B cell (primary cell): ENCODE measurements around the gene TTC39B. TPM values are rescaled to one million over a fixed set of nuclear protein-coding genes. Genes with fewer than 3 reads are reported as not detected.

ENCODE experiments used
- ATAC-seq: fragments of 200-7000 bp; cut with Tn5 transposase; one replicate; pipeline ENCODE4 v1.10.0; 2021; ENCODE audit warnings: low read depth, mild to moderate bottlenecking, moderate number of reproducible peaks, moderate library complexity
- CTCF ChIA-PET: fragments of 350-600 bp; sonication (Branson Sonifier 250); formaldehyde crosslinking; loops from one replicate; lab custom pipeline; 2021; ENCODE audit warnings: antibody characterized with exemption, inconsistent platforms; lab: Charles Lee
- POLR2A ChIA-PET: fragments of 350-600 bp; sonication (Branson Sonifier 250); formaldehyde crosslinking; loops from one replicate; lab custom pipeline; 2021; ENCODE audit warnings: antibody characterized with exemption; lab: Charles Lee
- DNase-seq: peaks from one replicate; pipeline ENCODE4 v3.0.0; 2013
- H2AFZ ChIP-seq: 2 replicates; pipeline ENCODE4 v1.6.1; 2012; ENCODE audit warnings: mild to moderate bottlenecking, low read depth, low read length; ENCODE audit not compliant: insufficient read depth, poor library complexity, severe bottlenecking
- H3K27ac ChIP-seq, 2 donors: 1 replicate in 1 of 2; 2 replicates in 1 of 2; pipeline ENCODE4 v1.5.1; 2012 to 2013; ENCODE audit warnings: low read length in 2 of 2, mild to moderate bottlenecking in 2 of 2, moderate library complexity in 1 of 2
- H3K27me3 ChIP-seq, 4 experiments: fragments of 200-600 bp in 1 of 4; sonication (generic) in 1 of 4; replicated peaks in 1 of 4; 1 replicate in 2 of 4; 2 replicates in 2 of 4; pipeline versions ENCODE4 v1.6.1 to v1.7.0; 2013 to 2016; ENCODE audit warnings: low read length in 3 of 4, mild to moderate bottlenecking in 2 of 4, mixed read lengths in 1 of 4, moderate library complexity in 1 of 4; ENCODE audit not compliant: insufficient read depth in 4 of 4, control insufficient read depth in 3 of 4; ENCODE audit errors: control extremely low read depth in 1 of 4
- H3K36me3 ChIP-seq, 2 experiments: replicated peaks in 1 of 2; 1 replicate in 1 of 2; 2 replicates in 1 of 2; pipeline versions ENCODE4 v1.6.1 to v1.7.1; 2013; ENCODE audit warnings: low read length in 1 of 2; ENCODE audit not compliant: insufficient read depth in 2 of 2, control insufficient read depth in 1 of 2; ENCODE audit errors: control extremely low read depth in 1 of 2, extremely low read depth in 1 of 2
- H3K4me1 ChIP-seq, 2 donors: fragments of 200-600 bp in 1 of 2; sonication (generic) in 1 of 2; 1 replicate in 1 of 2; 2 replicates in 1 of 2; pipeline versions ENCODE4 v1.5.1 to v1.6.1; 2013 to 2017; ENCODE audit warnings: low read length in 2 of 2; ENCODE audit not compliant: control insufficient read depth in 2 of 2, insufficient read depth in 2 of 2
- H3K4me2 ChIP-seq: replicated peaks from 2 replicates; pipeline ENCODE3; 2012; ENCODE audit warnings: mild to moderate bottlenecking, low read depth, low read length; ENCODE audit not compliant: poor library complexity, severe bottlenecking
- H3K4me3 ChIP-seq, 5 experiments: fragments of 200-600 bp in 1 of 5; sonication (generic) in 1 of 5; 1 replicate in 3 of 5; 2 replicates in 2 of 5; pipeline versions ENCODE4 v1.5.1 to v1.7.0; 2011 to 2016; ENCODE audit warnings: low read length in 4 of 5, mild to moderate bottlenecking in 4 of 5, low read depth in 2 of 5, control low read depth in 1 of 5, moderate library complexity in 1 of 5; ENCODE audit not compliant: insufficient read depth in 1 of 5; ENCODE audit errors: control extremely low read depth in 1 of 5, extremely low read depth in 1 of 5
- H3K79me2 ChIP-seq: fragments of 200-600 bp; sonication (generic); one replicate; pipeline ENCODE4 v1.6.0; 2016; ENCODE audit warnings: low read length; ENCODE audit not compliant: control insufficient read depth, insufficient read depth
- H3K9ac ChIP-seq: fragments of 200-600 bp; sonication (generic); 2 replicates; pipeline ENCODE4 v1.6.1; 2017; ENCODE audit warnings: mild to moderate bottlenecking, low read length, moderate library complexity
- H3K9me3 ChIP-seq, 3 donors: one replicate each; pipeline versions ENCODE4 v1.6.1 to v1.7.1; 2013; ENCODE audit warnings: low read length in 2 of 3; ENCODE audit not compliant: control insufficient read depth in 2 of 3, insufficient read depth in 1 of 3; ENCODE audit errors: control extremely low read depth in 1 of 3
- H4K20me1 ChIP-seq: 2 replicates; pipeline ENCODE4 v1.6.0; 2012; ENCODE audit warnings: mild to moderate bottlenecking, low read length; ENCODE audit not compliant: insufficient read depth, control insufficient read depth, poor library complexity, severe bottlenecking
- H3K27ac Mint-ChIP-seq: one replicate; pipeline ENCODE4 v1.8.0; 2021; ENCODE audit warnings: mixed read lengths
- H3K27me3 Mint-ChIP-seq: one replicate; pipeline ENCODE4 v1.8.0; 2021; ENCODE audit warnings: mixed read lengths
- H3K4me1 Mint-ChIP-seq: one replicate; pipeline ENCODE4 v1.8.0; 2021; ENCODE audit warnings: mixed read lengths
- H3K4me3 Mint-ChIP-seq: one replicate; pipeline ENCODE4 v1.8.0; 2021; ENCODE audit warnings: mixed read lengths
- H3K9me3 Mint-ChIP-seq: one replicate; pipeline ENCODE4 v1.8.0; 2022; ENCODE audit warnings: mixed read lengths; ENCODE audit not compliant: insufficient read depth
- EZH2 ChIP-seq: IDR thresholded peaks from 2 replicates; pipeline ENCODE4 v1.6.1; 2012; ENCODE audit warnings: borderline replicate concordance, low read depth, mild to moderate bottlenecking, moderate library complexity, low read length; ENCODE audit not compliant: insufficient read depth, poor library complexity, severe bottlenecking
- WGBS: methylation state at CpG from one replicate; pipeline ENCODE4 v1.1.5; 2013; ENCODE audit warnings: missing lambda C conversion rate; ENCODE audit not compliant: insufficient coverage; 5-methylcytosine and 5-hydroxymethylcytosine counted together
- intact Hi-C: fragments of 100-400 bp; cut with micrococcal nuclease; formaldehyde crosslinking; loops from one replicate; pipeline ENCODE4 v1.10.0; 2022
- polyA plus RNA-seq: library from polyadenylated mRNA; depleted of rRNA; stranded (reverse); fragments of >200 nt; gene quantifications from 2 replicates; pipeline ENCODE4 v1.2.3, GENCODE V29; 2012
- total RNA-seq, 2 donors: library from RNA; stranded (reverse); fragments of 120-200 nt in 1 of 2; gene quantifications; 1 replicate in 1 of 2; 2 replicates in 1 of 2; pipeline versions ENCODE4 v1.2.3 to v1.2.4, GENCODE V29; 2013 to 2022
- TF ChIP-seq, protein P1 (sequence below): fragments of 200-600 bp; IDR thresholded peaks from one replicate; pipeline ENCODE4 v1.8.0; 2022; ENCODE audit warnings: antibody characterized with exemption, mild to moderate bottlenecking

The TTC39B gene
- total and polyA plus RNA-seq, 2 donors (not counting 1 experiment from before 2014, with no cell fraction given), result 2.0 to 3.6 TPM

- Mint-ChIP-seq H3K4me3 (no peak overlapping the region), H3K27me3 (no peaks in the 10 kb centered on the region), H3K27ac (no peak overlapping the region), H3K4me1 (peaks cover 5% of the 10 kb centered on the region), H3K9me3 (no peaks in the 10 kb centered on the region)
- TF ChIP-seq, protein P1, sequence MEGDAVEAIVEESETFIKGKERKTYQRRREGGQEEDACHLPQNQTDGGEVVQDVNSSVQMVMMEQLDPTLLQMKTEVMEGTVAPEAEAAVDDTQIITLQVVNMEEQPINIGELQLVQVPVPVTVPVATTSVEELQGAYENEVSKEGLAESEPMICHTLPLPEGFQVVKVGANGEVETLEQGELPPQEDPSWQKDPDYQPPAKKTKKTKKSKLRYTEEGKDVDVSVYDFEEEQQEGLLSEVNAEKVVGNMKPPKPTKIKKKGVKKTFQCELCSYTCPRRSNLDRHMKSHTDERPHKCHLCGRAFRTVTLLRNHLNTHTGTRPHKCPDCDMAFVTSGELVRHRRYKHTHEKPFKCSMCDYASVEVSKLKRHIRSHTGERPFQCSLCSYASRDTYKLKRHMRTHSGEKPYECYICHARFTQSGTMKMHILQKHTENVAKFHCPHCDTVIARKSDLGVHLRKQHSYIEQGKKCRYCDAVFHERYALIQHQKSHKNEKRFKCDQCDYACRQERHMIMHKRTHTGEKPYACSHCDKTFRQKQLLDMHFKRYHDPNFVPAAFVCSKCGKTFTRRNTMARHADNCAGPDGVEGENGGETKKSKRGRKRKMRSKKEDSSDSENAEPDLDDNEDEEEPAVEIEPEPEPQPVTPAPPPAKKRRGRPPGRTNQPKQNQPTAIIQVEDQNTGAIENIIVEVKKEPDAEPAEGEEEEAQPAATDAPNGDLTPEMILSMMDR, result no peak
- TF ChIP-seq EZH2, result no peak
- POLR2A ChIA-PET, result no interaction called here
- Histone ChIP-seq H3K36me3 (no peaks in the 10 kb centered on the region), H4K20me1 (no peaks in the 10 kb centered on the region), H3K9ac (no peak overlapping the region), H3K79me2 (no peaks in the 10 kb centered on the region), H3K27ac (no peak overlapping the region), H3K4me1 (peaks cover 0 to 7% of the 10 kb centered on the region in 2 donors), H3K4me2 (no peak overlapping the region), H3K9me3 (no peaks in the 10 kb centered on the region), H2AFZ (no peak overlapping the region), H3K4me3 (no peak overlapping the region), H3K27me3 (no peaks in the 10 kb centered on the region)
- DNase-seq (no peak), ATAC-seq (no peak)
- CTCF ChIA-PET, result no interaction called here
- intact Hi-C loops, result no loop called here
- 85% methylated on average over 1 of the region's 3 CpGs for WGBS
Measured at GRCh38 chr9:15352306-15352705, 45.3 kb upstream of the TTC39B start.

DNA sequence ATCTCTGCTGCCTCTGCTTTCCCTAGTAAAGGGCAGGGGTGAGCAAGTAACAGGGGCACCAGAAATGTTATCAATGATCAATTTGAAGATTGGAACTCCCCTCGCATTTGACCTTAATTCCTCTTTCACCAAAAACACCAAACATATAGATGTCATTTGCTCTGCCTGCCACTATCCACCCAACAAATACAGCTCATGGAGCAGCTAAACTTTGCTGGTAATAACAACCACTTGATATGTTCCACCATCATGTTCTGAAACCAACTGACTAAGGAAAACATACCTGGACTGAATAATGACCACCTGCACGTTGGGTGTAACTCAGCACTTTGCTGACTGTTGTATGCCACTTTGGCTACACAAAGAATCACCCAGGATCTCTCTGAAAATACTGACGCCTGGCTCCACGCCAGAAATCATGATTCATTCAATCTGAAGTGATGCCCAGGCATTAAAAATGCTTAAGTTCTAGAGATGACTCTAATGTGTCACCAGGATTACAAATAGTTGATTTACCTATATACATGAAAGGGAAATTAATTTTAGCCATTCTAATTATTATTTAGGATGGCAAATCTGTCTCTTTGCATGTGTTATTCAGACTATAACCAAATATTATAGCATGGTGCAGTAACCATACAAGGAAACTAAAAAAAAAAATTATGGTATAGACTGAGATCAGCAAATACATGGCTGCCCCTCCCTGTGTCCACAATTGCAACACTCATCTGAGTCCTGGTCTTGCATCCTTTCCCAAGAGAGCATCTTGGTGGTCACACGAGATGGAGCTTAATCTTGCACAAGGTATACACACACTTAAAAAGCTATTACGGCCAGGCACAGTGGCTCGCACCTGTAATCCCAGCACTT lies 43.1 kb upstream of the TTC39B start:
- DNase-seq (no peak), ATAC-seq (no peak)
- Histone ChIP-seq H4K20me1 (no peaks in the 10 kb centered on the region), H3K4me3 (no peak overlapping the region), H3K9me3 (no peaks in the 10 kb centered on the region), H3K9ac (no peak overlapping the region), H3K36me3 (no peaks in the 10 kb centered on the region), H3K4me1 (no peaks in the 10 kb centered on the region), H3K79me2 (no peaks in the 10 kb centered on the region), H3K4me2 (no peak overlapping the region), H3K27ac (no peak overlapping the region), H3K27me3 (no peaks in the 10 kb centered on the region), H2AFZ (no peak overlapping the region)
- intact Hi-C loops, result no loop called here
- no peak overlapping the region for H3K27ac Mint-ChIP-seq
- H3K4me3 Mint-ChIP-seq, result no peak overlapping the region
- H3K4me1 Mint-ChIP-seq, result no peaks in the 10 kb centered on the region
- CTCF ChIA-PET, result no interaction called here
- no peaks in the 10 kb centered on the region for H3K27me3 Mint-ChIP-seq
- WGBS, result 75% methylated on average over 5 of the region's 7 CpGs
- TF ChIP-seq, protein P1, result no peak
- no peak for TF ChIP-seq EZH2
- H3K9me3 Mint-ChIP-seq, result no peaks in the 10 kb centered on the region
- POLR2A ChIA-PET, result no interaction called here
